ENCODE measurements around the gene GPA33.

GRCh38 chr1:167137793-167138510 lies 47.8 kb upstream of the GPA33 start:
- TF ChIP-seq CTCF (IDR thresholded peaks at IDR 0.05; ENCODE audit: low read length): no peak
- no peak for TF ChIP-seq EZH2 (IDR thresholded peaks at IDR 0.05; ENCODE audit: borderline replicate concordance, low read length)
